GM23248 (cell line): ENCODE measurements around the gene DERA. TPM values are rescaled to one million over a fixed set of nuclear protein-coding genes. Genes with fewer than 3 reads are reported as not detected.
A peak's percentile ranks its signal among the peaks of the same experiment; 100 is the strongest.
"Not testable (repeated sequence)": the region's sequence is repeated elsewhere in the genome, so short reads cannot be mapped to it uniquely, and the experiment has no call there.

ENCODE experiments used
- DNase-seq: peaks from one replicate; pipeline ENCODE4 v3.0.0-alpha.2; 2015
- H2AFZ ChIP-seq: fragments of 200-600 bp; sonication (generic); 2 replicates; pipeline ENCODE4 v1.6.1; 2016; ENCODE audit warnings: antibody characterized with exemption
- H3F3A ChIP-seq: fragments of 200-600 bp; sonication (generic); 2 replicates; pipeline ENCODE4 v1.6.1; 2016; ENCODE audit warnings: mild to moderate bottlenecking, antibody characterized with exemption, mixed run types; ENCODE audit not compliant: insufficient read depth
- H3K27ac ChIP-seq: fragments of 200-600 bp; sonication (generic); 2 replicates; pipeline ENCODE4 v1.5.1; 2016; ENCODE audit warnings: mild to moderate bottlenecking
- H3K27me3 ChIP-seq: fragments of 200-600 bp; sonication (generic); replicated peaks from 2 replicates; pipeline ENCODE4 v1.6.1; 2016; ENCODE audit warnings: mild to moderate bottlenecking; ENCODE audit not compliant: insufficient read depth
- H3K36me3 ChIP-seq: fragments of 200-600 bp; sonication (generic); 2 replicates; pipeline ENCODE4 v1.6.1; 2016; ENCODE audit warnings: low read depth, mild to moderate bottlenecking
- H3K4me1 ChIP-seq: fragments of 200-600 bp; sonication (generic); 2 replicates; pipeline ENCODE4 v1.6.1; 2016; ENCODE audit warnings: mild to moderate bottlenecking; ENCODE audit not compliant: insufficient read depth
- H3K4me2 ChIP-seq: fragments of 200-600 bp; sonication (generic); one replicate; pipeline ENCODE4 v1.6.1; 2016; ENCODE audit warnings: mild to moderate bottlenecking; ENCODE audit not compliant: unreplicated experiment
- H3K4me3 ChIP-seq: fragments of 200-600 bp; sonication (generic); 2 replicates; pipeline ENCODE4 v1.5.1; 2016; ENCODE audit warnings: mild to moderate bottlenecking
- H3K79me2 ChIP-seq: fragments of 200-600 bp; sonication (generic); 2 replicates; pipeline ENCODE4 v1.6.1; 2016; ENCODE audit warnings: mild to moderate bottlenecking; ENCODE audit not compliant: insufficient read depth
- H3K9ac ChIP-seq: fragments of 200-600 bp; sonication (generic); 2 replicates; pipeline ENCODE4 v1.6.1; 2016; ENCODE audit warnings: mild to moderate bottlenecking
- H3K9me2 ChIP-seq: fragments of 200-600 bp; sonication (generic); 2 replicates; pipeline ENCODE4 v1.6.1; 2016; ENCODE audit warnings: mixed run types, mild to moderate bottlenecking, moderate library complexity; ENCODE audit not compliant: insufficient read depth
- H3K9me3 ChIP-seq: fragments of 200-600 bp; sonication (generic); one replicate; pipeline ENCODE4 v1.6.1; 2017; ENCODE audit warnings: low read depth
- H4K20me1 ChIP-seq: fragments of 200-600 bp; sonication (generic); 2 replicates; pipeline ENCODE4 v1.6.0; 2016; ENCODE audit not compliant: insufficient read depth
- EZH2 ChIP-seq: fragments of 200-600 bp; sonication (generic); IDR thresholded peaks from 2 replicates; pipeline ENCODE4 v1.6.1; 2018; ENCODE audit warnings: antibody characterized with exemption, mild to moderate bottlenecking; ENCODE audit not compliant: insufficient read depth, poor library complexity, severe bottlenecking
- EZH2phosphoT487 ChIP-seq: fragments of 200-600 bp; sonication (generic); IDR thresholded peaks from 2 replicates; pipeline ENCODE4 v1.6.1; 2018; ENCODE audit warnings: antibody characterized with exemption, moderate library complexity, mild to moderate bottlenecking, low read depth; ENCODE audit not compliant: insufficient read depth
- WGBS, 2 experiments: methylation state at CpG; one replicate each; pipeline ENCODE4 v1.1.6; 2015 to 2017; ENCODE audit warnings: low lambda C conversion rate in 2 of 2, low coverage in 1 of 2; ENCODE audit errors: missing lambda C conversion rate in 2 of 2; 5-methylcytosine and 5-hydroxymethylcytosine counted together
- in situ Hi-C: fragments of 300-500 bp; cut with MboI; formaldehyde crosslinking; loops from 2 replicates; pipeline ENCODE4 v1.15.0; 2020
- polyA plus RNA-seq: library from polyadenylated mRNA; unstranded; fragments of >200 nt; fragmentation: Nextera tagmentation; extraction: Ambion mirVana; gene quantifications from 2 replicates; pipeline ENCODE4 v1.2.1, GENCODE V29; 2016
- total RNA-seq: library from RNA; depleted of rRNA; stranded (reverse); fragments of >200 nt; shearing (Covaris generic); gene quantifications from 2 replicates; pipeline ENCODE4 v1.2.3, GENCODE V29; 2014

The DERA gene
- total and polyA plus RNA-seq, 2 experiments from 2014 or later = 47.3 to 70.5 TPM

DNA sequence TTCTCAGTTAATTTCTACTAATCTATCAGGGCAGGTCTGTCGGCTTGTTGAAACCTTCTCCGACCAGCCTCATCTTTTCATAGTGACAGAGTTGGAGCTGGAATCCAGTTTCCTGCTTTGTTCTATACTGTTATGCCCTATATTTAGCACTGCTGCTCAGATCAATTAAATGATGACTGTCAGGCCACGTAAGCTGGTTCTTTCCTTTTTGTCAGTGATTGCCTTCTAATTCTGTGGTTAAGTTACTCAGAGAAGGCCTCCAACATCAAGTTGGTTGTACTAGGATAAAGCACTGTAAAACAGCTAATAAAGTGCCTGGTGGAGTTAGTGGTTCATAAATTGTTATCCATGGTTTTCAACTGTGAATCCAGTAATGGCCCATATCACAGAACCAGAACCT lies 22.6 kb downstream of the DERA start:
- peaks cover 22% of the 10 kb centered on the region for H3K4me1 ChIP-seq
- H3K4me2 ChIP-seq = no peak overlapping the region
- peaks cover 95% of the 10 kb centered on the region for H3K79me2 ChIP-seq
- peaks cover under 1% of the 10 kb centered on the region; the same call in 1 of the 2 replicates for H3F3A ChIP-seq
- no peaks in the 10 kb centered on the region for H3K27me3 ChIP-seq
- H3K27ac ChIP-seq = 0 out of 2 replicates have a peak overlapping the region, but pooled peaks have one; percentile 24
- no peaks in the 10 kb centered on the region for H3K9me2 ChIP-seq
- H3K36me3 ChIP-seq = no peaks in the 10 kb centered on the region
- no peak overlapping the region for H2AFZ ChIP-seq
- peak; percentile 43 for DNase-seq
- in situ Hi-C loops = no loop called here
- H3K9ac ChIP-seq = no peak overlapping the region
- TF ChIP-seq EZH2 (no peak), EZH2phosphoT487 (no peak)
- WGBS, 2 experiments = 83 to 97% methylated on average over 3 of the region's 3 CpGs
- H3K9me3 ChIP-seq = no peaks in the 10 kb centered on the region
- H3K4me3 ChIP-seq = no peak overlapping the region
- H4K20me1 ChIP-seq = no peaks in the 10 kb centered on the region

DNA sequence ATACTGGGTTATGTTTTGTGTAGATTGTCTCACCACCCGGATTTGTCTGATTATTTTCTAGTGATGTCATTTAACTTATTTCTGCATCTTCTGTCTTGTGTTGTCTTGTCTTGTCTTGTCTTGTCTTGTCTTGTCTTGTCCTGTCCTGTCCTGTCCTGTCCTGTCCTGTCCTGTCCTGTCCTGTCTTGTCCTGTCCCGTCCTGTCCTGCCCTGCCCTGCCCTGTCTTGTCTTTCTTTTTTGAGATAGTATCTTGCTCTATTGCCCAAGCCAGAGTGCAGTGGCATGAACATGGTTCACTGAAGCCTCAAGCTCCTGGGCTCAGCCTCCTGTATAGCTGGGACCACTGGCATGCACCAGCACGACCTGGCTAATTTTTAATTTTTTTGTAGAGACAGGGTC lies 25.6 kb downstream of the DERA start:
- Histone ChIP-seq H3K27me3 (no peaks in the 10 kb centered on the region), H3K4me3 (no peak overlapping the region), H3K9me2 (no peaks in the 10 kb centered on the region), H3K4me1 (0 out of 2 replicates have a peak, but pooled peaks cover 7% of the 10 kb centered on the region), H3K36me3 (no peaks in the 10 kb centered on the region), H3K79me2 (peaks cover 81% of the 10 kb centered on the region), H3K27ac (no peak overlapping the region), H3K9me3 (no peaks in the 10 kb centered on the region), H4K20me1 (no peaks in the 10 kb centered on the region), H2AFZ (no peak overlapping the region), H3K9ac (no peak overlapping the region), H3K4me2 (no peak overlapping the region), H3F3A (no peaks in the 10 kb centered on the region)
- no peak for DNase-seq
- in situ Hi-C loops = no loop called here
- 93 to 98% methylated on average over 2 to 3 of the region's 3 CpGs for WGBS, 2 experiments
- TF ChIP-seq EZH2phosphoT487 (no peak), EZH2 (no peak)

DNA sequence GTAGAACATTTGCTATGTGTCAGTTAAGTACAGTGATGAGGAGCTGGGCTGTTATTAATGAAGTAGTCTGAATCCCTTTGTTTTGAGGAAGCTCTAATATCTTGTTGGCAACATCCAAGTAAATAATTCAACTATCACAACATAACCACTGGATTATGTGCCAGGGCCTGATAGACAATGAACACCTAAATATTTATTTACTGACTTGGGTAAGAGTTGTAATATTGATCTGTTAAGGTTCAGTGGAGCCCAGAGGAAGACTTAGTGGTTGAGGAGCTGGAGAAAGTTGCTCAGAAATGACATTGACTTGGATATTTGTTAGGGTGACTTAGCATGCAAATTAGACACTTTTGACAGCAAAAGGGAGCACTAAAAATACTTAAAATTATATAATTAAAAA lies 26.8 kb downstream of the DERA start:
- no peak for DNase-seq
- in situ Hi-C loops = no loop called here
- Histone ChIP-seq H3K79me2 (peaks cover 82% of the 10 kb centered on the region), H3K9me2 (no peaks in the 10 kb centered on the region), H3F3A (no peaks in the 10 kb centered on the region), H3K4me3 (no peak overlapping the region), H3K36me3 (no peaks in the 10 kb centered on the region), H3K9me3 (no peaks in the 10 kb centered on the region), H3K4me2 (no peak overlapping the region), H3K9ac (no peak overlapping the region), H4K20me1 (no peaks in the 10 kb centered on the region), H2AFZ (no peak overlapping the region), H3K27ac (no peak overlapping the region), H3K4me1 (no peaks in the 10 kb centered on the region), H3K27me3 (no peaks in the 10 kb centered on the region)
- TF ChIP-seq EZH2 = no peak
- TF ChIP-seq EZH2phosphoT487 = no peak

DNA sequence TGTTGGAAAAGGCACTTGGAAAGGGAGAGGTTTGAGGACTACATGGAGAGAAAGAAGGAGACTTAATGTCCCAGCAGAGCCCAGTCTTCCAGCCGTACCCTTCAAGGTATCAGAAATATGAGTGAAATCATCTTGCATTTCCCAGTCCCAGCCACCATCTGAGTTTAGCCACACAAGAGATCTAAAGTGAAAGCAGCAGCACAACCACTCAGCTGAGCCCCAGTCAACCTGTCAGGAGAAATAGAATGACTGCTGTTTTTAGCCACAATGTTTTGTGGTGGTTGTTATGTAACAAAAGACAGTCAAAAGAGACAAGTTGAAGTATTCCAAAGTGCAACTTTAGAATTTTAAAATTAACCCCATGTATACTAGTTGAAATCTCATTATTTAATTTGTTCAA lies 28.0 kb downstream of the DERA start:
- TF ChIP-seq EZH2phosphoT487 (no peak), EZH2 (no peak)
- Histone ChIP-seq H3F3A (no peaks in the 10 kb centered on the region), H3K9me2 (no peaks in the 10 kb centered on the region), H3K4me3 (no peak overlapping the region), H3K4me2 (no peak overlapping the region), H2AFZ (no peak overlapping the region), H3K4me1 (no peaks in the 10 kb centered on the region), H3K27me3 (no peaks in the 10 kb centered on the region), H3K9ac (no peak overlapping the region), H3K36me3 (no peaks in the 10 kb centered on the region), H3K79me2 (peaks cover 78% of the 10 kb centered on the region), H4K20me1 (no peaks in the 10 kb centered on the region), H3K27ac (no peak overlapping the region), H3K9me3 (no peaks in the 10 kb centered on the region)
- DNase-seq = no peak
- WGBS, 2 experiments = 92 to 100% methylated on average over 1 of the region's 1 CpG
- in situ Hi-C loops = no loop called here

DNA sequence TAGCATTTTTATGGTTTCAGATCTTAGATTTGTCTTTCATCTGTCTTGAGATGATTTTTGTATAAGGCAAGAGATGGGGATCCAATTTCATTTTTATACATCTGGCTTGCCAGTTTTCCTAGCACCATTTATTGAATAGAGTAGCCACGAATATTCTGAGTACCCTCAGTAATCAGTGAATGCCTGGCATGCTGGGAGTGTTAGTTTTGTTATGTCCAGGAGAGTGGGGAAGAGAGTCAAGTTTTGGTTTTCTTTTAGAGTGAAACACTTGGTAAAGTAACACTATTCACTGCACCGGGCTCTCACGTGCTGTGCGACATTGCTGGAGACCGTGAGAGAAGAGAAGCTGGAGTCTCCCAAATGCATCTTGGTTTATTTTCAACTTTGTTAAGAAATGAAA lies 31.3 kb downstream of the DERA start:
- no peaks in the 10 kb centered on the region for H3K9me3 ChIP-seq
- no peak overlapping the region for H3K9ac ChIP-seq
- H3K79me2 ChIP-seq = peaks cover 69% of the 10 kb centered on the region
- H3F3A ChIP-seq = no peaks in the 10 kb centered on the region
- no peak overlapping the region for H3K27ac ChIP-seq
- no peak overlapping the region for H3K4me2 ChIP-seq
- H2AFZ ChIP-seq = no peak overlapping the region
- in situ Hi-C loops = no loop called here
- H4K20me1 ChIP-seq = no peaks in the 10 kb centered on the region
- 85 to 96% methylated on average over 5 of the region's 5 CpGs for whole genome bisulfite sequencing, 2 experiments
- H3K27me3 ChIP-seq = no peaks in the 10 kb centered on the region
- no peaks in the 10 kb centered on the region for H3K9me2 ChIP-seq
- TF ChIP-seq EZH2phosphoT487 = no peak
- TF ChIP-seq EZH2 = no peak
- no peaks in the 10 kb centered on the region for H3K36me3 ChIP-seq
- DNase-seq = no peak
- H3K4me3 ChIP-seq = no peak overlapping the region
- no peaks in the 10 kb centered on the region for H3K4me1 ChIP-seq

DNA sequence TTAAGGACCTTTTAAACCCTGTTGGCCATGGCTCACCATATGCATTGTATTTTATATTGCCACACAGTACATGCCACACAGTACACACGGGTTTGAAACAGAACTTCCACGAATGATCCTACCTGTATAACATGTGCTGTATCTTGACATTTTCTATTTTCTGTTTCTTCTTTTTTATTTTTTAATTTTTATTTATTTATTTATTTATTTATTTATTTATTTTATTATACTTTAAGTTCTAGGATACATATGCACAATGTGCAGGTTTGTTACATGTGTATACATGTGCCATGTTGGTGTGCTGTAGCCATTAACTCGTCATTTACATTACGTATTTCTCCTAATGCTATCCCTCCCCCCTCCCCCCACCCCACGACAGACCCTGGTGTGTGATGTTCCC lies 32.4 kb downstream of the DERA start:
- 76 to 89% methylated on average over 3 to 5 of the region's 5 CpGs for WGBS, 2 experiments
- H3F3A ChIP-seq, H4K20me1 ChIP-seq, H3K36me3 ChIP-seq, H3K9ac ChIP-seq, DNase-seq, H3K4me1 ChIP-seq, H3K9me3 ChIP-seq, H3K4me3 ChIP-seq, H3K27ac ChIP-seq, H3K4me2 ChIP-seq, in situ Hi-C loops, H2AFZ ChIP-seq, H3K9me2 ChIP-seq, H3K27me3 ChIP-seq: not testable (repeated sequence)
- peaks cover 71% of the 10 kb centered on the region for H3K79me2 ChIP-seq

DNA sequence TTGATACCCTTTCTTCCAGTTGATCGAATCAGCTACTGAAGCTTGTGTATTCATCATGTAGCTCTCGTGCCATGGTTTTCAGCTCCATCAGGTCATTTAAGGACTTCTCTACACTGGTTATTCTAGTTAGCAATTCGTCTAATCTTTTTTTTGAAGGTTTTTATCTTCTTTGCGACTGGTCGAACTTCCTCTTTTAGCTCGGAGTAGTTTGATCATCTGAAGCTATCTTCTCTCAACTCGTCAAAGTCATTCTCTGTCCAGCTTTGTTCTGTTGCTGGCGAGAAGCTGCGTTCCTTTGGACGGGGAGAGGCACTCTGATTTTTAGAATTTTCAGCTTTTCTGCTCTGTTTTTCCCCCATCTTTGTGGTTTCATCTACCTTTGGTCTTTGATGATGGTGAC lies 37.3 kb downstream of the DERA start:
- H3F3A ChIP-seq, DNase-seq, H3K9ac ChIP-seq, H3K9me2 ChIP-seq, H3K4me3 ChIP-seq, H3K27me3 ChIP-seq, H2AFZ ChIP-seq, in situ Hi-C loops, H3K27ac ChIP-seq, H3K4me2 ChIP-seq, H4K20me1 ChIP-seq, H3K9me3 ChIP-seq, H3K4me1 ChIP-seq, H3K36me3 ChIP-seq: not testable (repeated sequence)
- WGBS, 2 experiments = 96 to 100% methylated on average over 10 of the region's 10 CpGs
- H3K79me2 ChIP-seq = peaks cover 86% of the 10 kb centered on the region
